ENCODE results near the gene GCLC. TPM values are rescaled to one million over a fixed set of nuclear protein-coding genes. Genes with fewer than 3 reads are reported as not detected.

GCLC gene
- total and polyA plus RNA-seq, 3 donors from 2014 or later: 20.1 to 44.4 (median 37.6) TPM

- Histone ChIP-seq H3K4me3 (no peak overlapping the region), H3K36me3 (ENCODE audit: low read depth, missing control alignments) (no peaks in the 10 kb centered on the region), H3K4me1 (no peaks in the 10 kb centered on the region), H3K27ac (no peak overlapping the region), H3K27me3 (no peaks in the 10 kb centered on the region), H3K9me3 (no peaks in the 10 kb centered on the region)
- TF ChIP-seq POLR2A (IDR thresholded peaks at IDR 0.05) (no peak), CTCF (IDR thresholded peaks at IDR 0.05) (peak; percentile 32 to 76 (median 59))
- intact Hi-C loops (cut with DNase I; ENCODE audit: low total_unique reads): loop anchor here (10.0 kb wide), 1 partner anchor 162 kb away; no protein-coding TSS in a partner anchor
- no peak for DNase-seq
- WGBS, 2 donors: 18 to 33% methylated on average over 11 of the region's 11 CpGs
These were observed 51.9 kb downstream of the GCLC start for GRCh38 chr6:53492860-53493634.

DNA sequence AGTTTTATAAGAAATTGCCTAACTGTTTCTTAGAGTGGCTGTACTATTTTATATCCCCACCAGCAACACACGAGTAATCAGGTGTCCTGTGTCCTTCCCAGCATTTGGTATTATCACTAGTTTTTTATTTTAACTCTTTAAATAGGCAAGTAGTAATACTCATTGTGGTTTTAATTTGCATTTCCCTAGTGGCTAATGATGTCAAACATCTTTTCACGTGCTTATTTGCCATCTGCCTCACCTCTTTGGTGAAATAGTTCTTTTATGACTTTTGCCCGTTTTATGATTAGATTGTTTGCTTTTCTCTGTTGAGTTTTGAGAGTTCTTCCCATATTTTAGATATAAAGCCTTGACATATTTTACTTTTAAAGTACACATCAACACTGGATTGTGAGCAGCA is 57.8 kb downstream of the GCLC start:
- Histone ChIP-seq H3K36me3 (ENCODE audit: low read depth, missing control alignments) (no peaks in the 10 kb centered on the region), H3K27ac (no peak overlapping the region), H3K27me3 (no peaks in the 10 kb centered on the region), H3K4me3 (no peak overlapping the region), H3K9me3 (no peaks in the 10 kb centered on the region), H3K4me1 (peaks cover 3% of the 10 kb centered on the region)
- intact Hi-C loops (cut with DNase I; ENCODE audit: low total_unique reads): no loop called here
- TF ChIP-seq POLR2A (IDR thresholded peaks at IDR 0.05) (no peak), CTCF (IDR thresholded peaks at IDR 0.05) (no peak)
- DNase-seq: no peak
- WGBS, 2 donors: 48 to 61% methylated on average over 3 of the region's 3 CpGs

DNA sequence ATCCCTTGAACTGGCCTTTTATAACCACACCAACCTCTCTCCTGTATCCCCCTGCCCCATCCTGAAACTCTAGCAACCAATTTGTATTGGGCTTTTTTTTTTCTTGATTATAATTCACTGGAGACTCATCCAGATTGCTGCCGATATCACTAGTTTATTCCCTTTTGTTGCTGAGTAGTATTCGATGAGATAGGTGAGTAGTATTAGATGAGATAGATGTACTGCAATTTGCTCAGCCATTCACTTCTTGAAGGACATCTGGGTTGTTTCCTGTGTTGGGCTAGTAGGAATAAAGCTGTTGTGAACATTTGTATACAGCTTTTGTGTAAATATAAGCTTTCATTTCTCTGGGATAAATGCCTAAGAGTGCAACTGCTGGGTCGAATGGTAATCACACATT is 58.2 kb downstream of the GCLC start:
- Histone ChIP-seq H3K4me1 (peaks cover 3% of the 10 kb centered on the region), H3K9me3 (no peaks in the 10 kb centered on the region), H3K4me3 (no peak overlapping the region), H3K27me3 (no peaks in the 10 kb centered on the region), H3K36me3 (ENCODE audit: low read depth, missing control alignments) (no peaks in the 10 kb centered on the region), H3K27ac (no peak overlapping the region)
- TF ChIP-seq CTCF (IDR thresholded peaks at IDR 0.05) (no peak), POLR2A (IDR thresholded peaks at IDR 0.05) (no peak)
- intact Hi-C loops (cut with DNase I; ENCODE audit: low total_unique reads): no loop called here
- WGBS, 2 donors: 84% methylated on average over 3 of the region's 3 CpGs
- no peak for DNase-seq

- peak; percentile 96 for DNase-seq
- Histone ChIP-seq H3K4me1 (peaks cover 3% of the 10 kb centered on the region), H3K27ac (no peak overlapping the region), H3K9me3 (no peaks in the 10 kb centered on the region), H3K27me3 (no peaks in the 10 kb centered on the region), H3K4me3 (peak overlapping the region; percentile 1 to 2), H3K36me3 (ENCODE audit: low read depth, missing control alignments) (no peaks in the 10 kb centered on the region)
- no peak for TF ChIP-seq POLR2A (IDR thresholded peaks at IDR 0.05)
- peak; percentile 96 to 98 (median 96) for TF ChIP-seq CTCF (IDR thresholded peaks at IDR 0.05)
- intact Hi-C loops (cut with DNase I; ENCODE audit: low total_unique reads): loop anchor here (5.0 kb wide), 1 partner anchor 312 kb away; no protein-coding TSS in a partner anchor
- WGBS, 2 donors: 15 to 22% methylated on average over 9 of the region's 9 CpGs
These were observed 60.2 kb downstream of the GCLC start for GRCh38 chr6:53484476-53485280.

Measured in testis (tissue), 3 donors.